Astrocyte (in vitro differentiated cells and primary cell): Measurements from ENCODE around the gene KLHL28. TPM values are rescaled to one million over a fixed set of nuclear protein-coding genes. Genes with fewer than 3 reads are reported as not detected.

Experiments used
- DNase-seq: peaks from one replicate; pipeline ENCODE4 v3.0.0-alpha.2; 2010; ENCODE audit warnings: low read depth
- FAIRE-seq: peaks from 2 replicates; lab custom pipeline; 2011; peaks lifted over from hg19 to GRCh38; lab: Jason Lieb, UNC
- H2AFZ ChIP-seq: 2 replicates; pipeline ENCODE4 v1.6.0; 2012; ENCODE audit warnings: low read depth, low read length, inconsistent platforms
- H3K27ac ChIP-seq: 2 replicates; pipeline ENCODE4 v1.5.1; 2011; ENCODE audit warnings: low read depth, low read length, inconsistent platforms
- H3K27me3 ChIP-seq: 2 replicates; pipeline ENCODE4 v1.6.0; 2011; ENCODE audit warnings: low read length, inconsistent platforms; ENCODE audit not compliant: insufficient read depth
- H3K36me3 ChIP-seq: 2 replicates; pipeline ENCODE4 v1.5.1; 2011; ENCODE audit warnings: low read length, inconsistent platforms; ENCODE audit not compliant: insufficient read depth
- H3K4me1 ChIP-seq: 2 replicates; pipeline ENCODE4 v1.5.1; 2011; ENCODE audit warnings: low read length, inconsistent platforms; ENCODE audit not compliant: insufficient read depth
- H3K4me2 ChIP-seq: 2 replicates; pipeline ENCODE4 v1.6.0; 2012; ENCODE audit warnings: low read length, inconsistent platforms
- H3K4me3 ChIP-seq: 2 replicates; pipeline ENCODE4 v1.5.1; 2011; ENCODE audit warnings: low read depth, mild to moderate bottlenecking, low read length, inconsistent platforms; ENCODE audit not compliant: insufficient read depth
- H3K79me2 ChIP-seq: 2 replicates; pipeline ENCODE4 v1.6.0; 2012; ENCODE audit warnings: mild to moderate bottlenecking, low read length, inconsistent platforms; ENCODE audit not compliant: insufficient read depth
- H3K9ac ChIP-seq: 2 replicates; pipeline ENCODE4 v1.6.0; 2012; ENCODE audit warnings: mild to moderate bottlenecking, low read length, inconsistent platforms
- H3K9me3 ChIP-seq: 2 replicates; pipeline ENCODE4 v1.5.1; 2012; ENCODE audit warnings: low read depth, mild to moderate bottlenecking, low read length, inconsistent platforms; ENCODE audit not compliant: insufficient read depth
- H4K20me1 ChIP-seq: 2 replicates; pipeline ENCODE4 v1.6.0; 2012; ENCODE audit warnings: low read length, inconsistent platforms; ENCODE audit not compliant: insufficient read depth
- H3K27ac Mint-ChIP-seq: one replicate; pipeline ENCODE4 v1.8.0; 2021; ENCODE audit warnings: mild to moderate bottlenecking, mixed read lengths; ENCODE audit not compliant: unreplicated experiment
- H3K27me3 Mint-ChIP-seq: one replicate; pipeline ENCODE4 v1.8.0; 2021; ENCODE audit warnings: low read depth, mixed read lengths; ENCODE audit not compliant: unreplicated experiment
- H3K36me3 Mint-ChIP-seq: one replicate; pipeline ENCODE4 v1.8.0; 2021; ENCODE audit warnings: low read depth, mixed read lengths; ENCODE audit not compliant: unreplicated experiment
- H3K4me1 Mint-ChIP-seq: one replicate; pipeline ENCODE4 v1.8.0; 2021; ENCODE audit warnings: low read depth, mixed read lengths; ENCODE audit not compliant: unreplicated experiment
- H3K4me3 Mint-ChIP-seq: one replicate; pipeline ENCODE4 v1.8.0; 2021; ENCODE audit warnings: mild to moderate bottlenecking, moderate library complexity, mixed read lengths; ENCODE audit not compliant: unreplicated experiment
- H3K9me3 Mint-ChIP-seq: one replicate; pipeline ENCODE4 v1.8.0; 2021; ENCODE audit warnings: mild to moderate bottlenecking, mixed read lengths; ENCODE audit not compliant: unreplicated experiment
- EZH2 ChIP-seq: IDR thresholded peaks from 2 replicates; pipeline ENCODE4 v1.6.1; 2012; ENCODE audit warnings: mild to moderate bottlenecking, low read length, inconsistent platforms; ENCODE audit not compliant: insufficient read depth
- total RNA-seq: library from RNA; stranded (reverse); gene quantifications from 2 replicates; pipeline ENCODE4 v1.2.1, GENCODE V29; 2021
- TF ChIP-seq, protein P1 (sequence below): IDR thresholded peaks from 2 replicates; pipeline ENCODE4 v1.5.1; 2011; ENCODE audit warnings: low read depth, mild to moderate bottlenecking, inconsistent platforms, low read length, moderate library complexity; ENCODE audit not compliant: insufficient read depth

The KLHL28 gene
- total RNA-seq, 1 donor from 2014 or later, result 21.2 TPM

- no peaks in the 10 kb centered on the region for H3K79me2 ChIP-seq
- H3K9ac ChIP-seq, result no peak overlapping the region
- H3K4me3 ChIP-seq, result no peak overlapping the region
- H3K4me2 ChIP-seq, result no peak overlapping the region
- Mint-ChIP-seq H3K4me3 (no peak overlapping the region), H3K9me3 (no peaks in the 10 kb centered on the region), H3K27ac (no peak overlapping the region), H3K4me1 (no peaks in the 10 kb centered on the region), H3K27me3 (no peaks in the 10 kb centered on the region), H3K36me3 (no peaks in the 10 kb centered on the region)
- no peaks in the 10 kb centered on the region for H3K4me1 ChIP-seq
- H4K20me1 ChIP-seq, result no peaks in the 10 kb centered on the region
- FAIRE-seq, result no peak
- H3K36me3 ChIP-seq, result no peaks in the 10 kb centered on the region
- H3K27ac ChIP-seq, result no peak overlapping the region
- peak overlapping the region; percentile 36 for H2AFZ ChIP-seq
- H3K9me3 ChIP-seq, result no peaks in the 10 kb centered on the region
- TF ChIP-seq, protein P1, sequence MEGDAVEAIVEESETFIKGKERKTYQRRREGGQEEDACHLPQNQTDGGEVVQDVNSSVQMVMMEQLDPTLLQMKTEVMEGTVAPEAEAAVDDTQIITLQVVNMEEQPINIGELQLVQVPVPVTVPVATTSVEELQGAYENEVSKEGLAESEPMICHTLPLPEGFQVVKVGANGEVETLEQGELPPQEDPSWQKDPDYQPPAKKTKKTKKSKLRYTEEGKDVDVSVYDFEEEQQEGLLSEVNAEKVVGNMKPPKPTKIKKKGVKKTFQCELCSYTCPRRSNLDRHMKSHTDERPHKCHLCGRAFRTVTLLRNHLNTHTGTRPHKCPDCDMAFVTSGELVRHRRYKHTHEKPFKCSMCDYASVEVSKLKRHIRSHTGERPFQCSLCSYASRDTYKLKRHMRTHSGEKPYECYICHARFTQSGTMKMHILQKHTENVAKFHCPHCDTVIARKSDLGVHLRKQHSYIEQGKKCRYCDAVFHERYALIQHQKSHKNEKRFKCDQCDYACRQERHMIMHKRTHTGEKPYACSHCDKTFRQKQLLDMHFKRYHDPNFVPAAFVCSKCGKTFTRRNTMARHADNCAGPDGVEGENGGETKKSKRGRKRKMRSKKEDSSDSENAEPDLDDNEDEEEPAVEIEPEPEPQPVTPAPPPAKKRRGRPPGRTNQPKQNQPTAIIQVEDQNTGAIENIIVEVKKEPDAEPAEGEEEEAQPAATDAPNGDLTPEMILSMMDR, result no peak
- no peak for TF ChIP-seq EZH2
- peak; percentile 25 for DNase-seq
- no peaks in the 10 kb centered on the region for H3K27me3 ChIP-seq
Observed at GRCh38 chr14:44914849-44915248, 46.9 kb downstream of the KLHL28 start.

- H3K36me3 Mint-ChIP-seq, result no peaks in the 10 kb centered on the region
- H3K79me2 ChIP-seq, result no peaks in the 10 kb centered on the region
- H3K4me1 ChIP-seq, result no peaks in the 10 kb centered on the region
- H2AFZ ChIP-seq, result peak overlapping the region; percentile 88
- no peaks in the 10 kb centered on the region for H3K9me3 ChIP-seq
- TF ChIP-seq EZH2, result no peak
- TF ChIP-seq, protein P1, result no peak
- no peaks in the 10 kb centered on the region for H4K20me1 ChIP-seq
- no peaks in the 10 kb centered on the region for H3K27me3 Mint-ChIP-seq
- FAIRE-seq (no peak), DNase-seq (no peak)
- no peak overlapping the region for H3K27ac ChIP-seq
- H3K4me2 ChIP-seq, result peak overlapping the region; percentile 82
- no peak overlapping the region for H3K9ac ChIP-seq
- no peaks in the 10 kb centered on the region for H3K4me1 Mint-ChIP-seq
- H3K4me3 ChIP-seq, result peak overlapping the region; percentile 44
- no peaks in the 10 kb centered on the region for H3K36me3 ChIP-seq
- no peak overlapping the region for H3K27ac Mint-ChIP-seq
- no peaks in the 10 kb centered on the region for H3K9me3 Mint-ChIP-seq
- no peak overlapping the region for H3K4me3 Mint-ChIP-seq
- no peaks in the 10 kb centered on the region for H3K27me3 ChIP-seq
Observed at GRCh38 chr14:44912041-44912869, 49.5 kb downstream of the KLHL28 start.

DNA sequence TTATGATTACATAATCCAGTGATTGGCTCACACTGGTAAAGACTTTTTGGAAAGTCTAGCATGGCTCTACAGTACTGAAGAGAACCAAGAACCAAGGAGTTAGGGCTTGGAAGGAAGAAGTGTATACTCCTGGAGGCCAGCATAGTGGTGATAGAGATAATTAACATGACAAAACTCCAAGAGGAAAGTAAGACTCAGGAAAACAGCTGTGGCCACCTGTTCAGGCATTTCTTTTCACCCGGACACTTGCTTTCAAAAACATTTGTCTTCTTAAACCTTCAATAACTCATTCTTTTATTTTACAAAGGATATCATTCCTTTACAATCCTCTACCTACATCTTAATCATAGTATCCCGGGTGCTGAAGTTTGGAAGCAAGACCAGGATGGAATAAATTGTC is 50.9 kb downstream of the KLHL28 start:
- Histone ChIP-seq H4K20me1 (no peaks in the 10 kb centered on the region), H3K4me1 (no peaks in the 10 kb centered on the region), H3K9me3 (no peaks in the 10 kb centered on the region), H3K4me3 (no peak overlapping the region), H3K4me2 (no peak overlapping the region), H3K79me2 (no peaks in the 10 kb centered on the region), H3K9ac (no peak overlapping the region), H2AFZ (no peak overlapping the region), H3K27ac (no peak overlapping the region), H3K27me3 (no peaks in the 10 kb centered on the region), H3K36me3 (no peaks in the 10 kb centered on the region)
- H3K36me3 Mint-ChIP-seq, result no peaks in the 10 kb centered on the region
- H3K9me3 Mint-ChIP-seq, result no peaks in the 10 kb centered on the region
- DNase-seq, result no peak
- H3K4me3 Mint-ChIP-seq, result no peak overlapping the region
- no peaks in the 10 kb centered on the region for H3K27me3 Mint-ChIP-seq
- FAIRE-seq, result no peak
- H3K4me1 Mint-ChIP-seq, result no peaks in the 10 kb centered on the region
- no peak overlapping the region for H3K27ac Mint-ChIP-seq
- TF ChIP-seq, protein P1, result no peak
- no peak for TF ChIP-seq EZH2
